ENCODE measurements around the gene SRRM3. TPM values are rescaled to one million over a fixed set of nuclear protein-coding genes. Genes with fewer than 3 reads are reported as not detected.

The SRRM3 gene
- total and polyA plus RNA-seq, 9 of the 15 experiments (the other 6 are each of a cell fraction or from before 2014, with no cell fraction given): 0.04 to 0.91 (median 0.46) TPM; not detected in 2

GRCh38 chr7:76303202-76304147, 101.8 kb downstream of the SRRM3 start (continued):
- TF ChIP-seq NONO (IDR thresholded peaks at IDR 0.05; ENCODE audit: low read depth in 2 of 2, low read length in 1 of 2) (no peak), HES1 (IDR thresholded peaks at IDR 0.05; ENCODE audit: low read depth) (no peak), MAZ (CRISPR knock-in tag; conservative IDR thresholded peaks at IDR 0.05 in 1 of 2, IDR thresholded peaks at IDR 0.05 in 1 of 2) (peak; percentile 68 to 91), TOE1 (IDR thresholded peaks at IDR 0.05; ENCODE audit: borderline replicate concordance) (peak; percentile 14; the same call in 1 of the 2 replicates), TOE1 (CRISPR knock-in tag; IDR thresholded peaks at IDR 0.05; ENCODE audit: borderline replicate concordance, low read depth) (no peak), TSHZ1 (CRISPR knock-in tag; IDR thresholded peaks at IDR 0.05) (no peak), ZNF780A (CRISPR knock-in tag; IDR thresholded peaks at IDR 0.05) (no peak), CHAMP1 (IDR thresholded peaks at IDR 0.05) (no peak), HDGF (IDR thresholded peaks at IDR 0.05) (no peak), SAP30 (IDR thresholded peaks at IDR 0.05; ENCODE audit: borderline replicate concordance, insufficient read depth, low read depth, low read length, poor library complexity, severe bottlenecking) (no peak), ZNF282 (CRISPR knock-in tag; IDR thresholded peaks at IDR 0.05) (no peak), NFRKB (IDR thresholded peaks at IDR 0.05; ENCODE audit: low read depth) (no peak), MYC (IDR thresholded peaks at IDR 0.05; ENCODE audit: low read depth, low read length) (peak; percentile 93), MYC (CRISPR knock-in tag; IDR thresholded peaks at IDR 0.05; ENCODE audit: borderline replicate concordance, low read depth) (no peak), ESRRA (IDR thresholded peaks at IDR 0.05; ENCODE audit: borderline replicate concordance, low read depth) (no peak; the same call in 1 of the 2 replicates), RBBP5 (IDR thresholded peaks at IDR 0.05; ENCODE audit: borderline replicate concordance, insufficient read depth, low read length, poor library complexity, severe bottlenecking) (no peak), SMARCC2 (IDR thresholded peaks at IDR 0.05; ENCODE audit: low read depth) (no peak), KHSRP (IDR thresholded peaks at IDR 0.05) (no peak)
- TF ChIP-seq, protein P1, sequence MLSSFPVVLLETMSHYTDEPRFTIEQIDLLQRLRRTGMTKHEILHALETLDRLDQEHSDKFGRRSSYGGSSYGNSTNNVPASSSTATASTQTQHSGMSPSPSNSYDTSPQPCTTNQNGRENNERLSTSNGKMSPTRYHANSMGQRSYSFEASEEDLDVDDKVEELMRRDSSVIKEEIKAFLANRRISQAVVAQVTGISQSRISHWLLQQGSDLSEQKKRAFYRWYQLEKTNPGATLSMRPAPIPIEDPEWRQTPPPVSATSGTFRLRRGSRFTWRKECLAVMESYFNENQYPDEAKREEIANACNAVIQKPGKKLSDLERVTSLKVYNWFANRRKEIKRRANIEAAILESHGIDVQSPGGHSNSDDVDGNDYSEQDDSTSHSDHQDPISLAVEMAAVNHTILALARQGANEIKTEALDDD (IDR thresholded peaks at IDR 0.05): peak; percentile 44; the same call in 1 of the 2 replicates

Data from K562 (cell line).